CD4-positive, alpha-beta T cell (primary cell): ENCODE results near the gene SECTM1. TPM values are rescaled to one million over a fixed set of nuclear protein-coding genes. Genes with fewer than 3 reads are reported as not detected.

Source experiments
- ATAC-seq: fragments of 200-7000 bp; cut with Tn5 transposase; one replicate; pipeline ENCODE4 v1.10.0; 2022; ENCODE audit warnings: mild to moderate bottlenecking; ENCODE audit not compliant: poor library complexity
- CTCF ChIA-PET: fragments of 350-600 bp; sonication (Branson Sonifier 250); formaldehyde crosslinking; loops from one replicate; lab custom pipeline; 2021; ENCODE audit warnings: antibody characterized with exemption, inconsistent platforms; lab: Charles Lee
- POLR2A ChIA-PET: fragments of 350-600 bp; sonication (Branson Sonifier 250); formaldehyde crosslinking; loops from one replicate; lab custom pipeline; 2021; ENCODE audit warnings: antibody characterized with exemption, inconsistent platforms; lab: Charles Lee
- DNase-seq, 14 experiments: peaks; one replicate each; pipeline ENCODE4 v3.0.0-alpha.2; 2013 to 2020; ENCODE audit warnings: mixed read lengths in 2 of 14
- H3K27ac ChIP-seq, 2 donors: one replicate each; pipeline versions ENCODE4 v1.5.1 to v1.7.0; 2013; ENCODE audit warnings: low read length in 2 of 2, low read depth in 1 of 2, mild to moderate bottlenecking in 1 of 2
- H3K27me3 ChIP-seq, 2 experiments: 1 replicate in 1 of 2; 2 replicates in 1 of 2; pipeline versions ENCODE4 v1.6.1 to v1.7.0; 2013; ENCODE audit warnings: low read length in 2 of 2, control low read depth in 1 of 2, mild to moderate bottlenecking in 1 of 2, moderate library complexity in 1 of 2; ENCODE audit not compliant: insufficient read depth in 2 of 2, control insufficient read depth in 1 of 2
- H3K36me3 ChIP-seq: one replicate; pipeline ENCODE4 v1.6.1; 2013; ENCODE audit warnings: low read length, control low read depth; ENCODE audit not compliant: insufficient read depth
- H3K4me1 ChIP-seq: one replicate; pipeline ENCODE4 v1.6.1; 2013; ENCODE audit warnings: low read length, control low read depth; ENCODE audit not compliant: insufficient read depth
- H3K4me3 ChIP-seq: one replicate; pipeline ENCODE4 v1.5.1; 2013; ENCODE audit warnings: mild to moderate bottlenecking, low read length, moderate library complexity
- H3K9me3 ChIP-seq, 2 experiments: 1 replicate in 1 of 2; 2 replicates in 1 of 2; pipeline versions ENCODE4 v1.6.1 to v1.7.0; 2013; ENCODE audit warnings: low read length in 2 of 2, mild to moderate bottlenecking in 2 of 2, control low read depth in 1 of 2, moderate library complexity in 1 of 2; ENCODE audit not compliant: control insufficient read depth in 1 of 2, insufficient read depth in 1 of 2
- H3K27ac Mint-ChIP-seq: one replicate; pipeline ENCODE4 v1.8.0; 2020; ENCODE audit warnings: mixed read lengths
- H3K27me3 Mint-ChIP-seq: one replicate; pipeline ENCODE4 v1.8.0; 2021; ENCODE audit warnings: mixed read lengths
- H3K36me3 Mint-ChIP-seq: one replicate; pipeline ENCODE4 v1.8.0; 2021; ENCODE audit warnings: low read depth, mixed read lengths
- H3K4me1 Mint-ChIP-seq: one replicate; pipeline ENCODE4 v1.8.0; 2021; ENCODE audit warnings: low read depth, mixed read lengths
- H3K4me3 Mint-ChIP-seq: one replicate; pipeline ENCODE4 v1.8.0; 2020; ENCODE audit warnings: mild to moderate bottlenecking, mixed read lengths
- H3K9me3 Mint-ChIP-seq: one replicate; pipeline ENCODE4 v1.8.0; 2020; ENCODE audit warnings: mixed read lengths
- intact Hi-C, 2 experiments: fragments of 100-400 bp; cut with DNase I in 1 of 2; cut with micrococcal nuclease in 1 of 2; formaldehyde crosslinking; loops; one replicate each; pipeline versions ENCODE4 v1.15.1 to v1.9.0; 2023 to 2025; cut with DNase I, micrococcal nuclease
- total RNA-seq, 174 experiments: library from RNA in 2 of 174; stranded (reverse) in 2 of 174; gene quantifications; one replicate each; pipeline ENCODE4 v1.2.3 and lab custom pipeline; 2021 to 2026
- TF ChIP-seq, protein P1 (sequence below): fragments of 200-600 bp; IDR thresholded peaks from one replicate; pipeline ENCODE4 v1.8.0; 2022; ENCODE audit warnings: antibody characterized with exemption, mild to moderate bottlenecking

SECTM1 gene
- total RNA-seq, 2 experiments from 2014 or later = 2.1 to 3.1 TPM

DNA sequence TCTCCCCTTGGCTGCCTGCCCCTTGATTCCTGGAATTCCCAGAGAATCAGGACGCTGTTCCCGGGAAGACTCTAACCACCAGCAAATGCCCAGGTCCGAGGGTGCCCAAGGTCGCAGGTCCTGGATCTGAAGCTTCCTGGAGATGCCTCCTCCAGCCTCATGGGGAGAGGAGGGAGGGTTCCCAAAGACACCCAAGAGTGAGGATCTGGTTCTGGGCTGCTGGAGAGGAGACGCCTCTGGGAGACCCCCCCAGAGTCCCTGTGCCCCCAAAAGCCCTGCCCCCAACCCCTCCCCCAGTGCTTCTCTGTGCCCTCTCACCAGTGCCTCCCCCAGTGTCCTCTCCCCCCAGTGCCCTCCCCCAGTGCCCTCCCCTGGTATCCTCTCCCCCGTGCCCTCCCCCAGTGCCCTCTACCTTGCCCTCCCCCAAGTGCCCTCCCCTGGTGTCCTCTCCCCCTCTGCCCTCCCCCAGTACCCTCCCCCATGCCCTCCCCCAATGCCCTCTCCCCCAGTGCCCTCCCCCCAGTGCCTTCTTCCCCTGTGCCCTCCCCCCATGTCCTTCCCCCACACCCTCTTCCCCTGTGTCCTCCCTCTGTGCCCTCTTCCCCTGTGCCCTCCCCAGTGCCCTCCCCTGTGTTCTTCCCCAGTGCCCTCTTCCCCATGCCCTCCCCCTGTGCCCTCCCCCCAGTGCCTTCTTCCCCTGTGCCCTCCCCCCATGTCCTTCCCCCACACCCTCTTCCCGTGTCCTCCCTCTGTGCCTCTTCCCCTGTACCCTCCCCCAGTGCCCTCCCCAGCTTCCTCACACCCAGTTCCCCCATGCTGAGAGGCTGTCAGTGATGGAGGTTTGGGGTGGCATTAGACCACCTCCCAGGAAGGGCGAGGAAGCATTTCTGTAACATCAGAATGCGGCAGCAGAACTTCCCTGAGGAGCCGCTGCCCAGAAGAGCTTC, 6.3 kb upstream of the SECTM1 start:
- no peak overlapping the region for H3K27ac ChIP-seq
- H3K4me1 ChIP-seq = peaks cover 5% of the 10 kb centered on the region
- H3K9me3 ChIP-seq = no peaks in the 10 kb centered on the region
- DNase-seq (no peak), ATAC-seq (no peak)
- H3K4me3 ChIP-seq = no peak overlapping the region
- H3K27me3 ChIP-seq = no peaks in the 10 kb centered on the region
- no peaks in the 10 kb centered on the region for H3K36me3 ChIP-seq
- TF ChIP-seq, protein P1, sequence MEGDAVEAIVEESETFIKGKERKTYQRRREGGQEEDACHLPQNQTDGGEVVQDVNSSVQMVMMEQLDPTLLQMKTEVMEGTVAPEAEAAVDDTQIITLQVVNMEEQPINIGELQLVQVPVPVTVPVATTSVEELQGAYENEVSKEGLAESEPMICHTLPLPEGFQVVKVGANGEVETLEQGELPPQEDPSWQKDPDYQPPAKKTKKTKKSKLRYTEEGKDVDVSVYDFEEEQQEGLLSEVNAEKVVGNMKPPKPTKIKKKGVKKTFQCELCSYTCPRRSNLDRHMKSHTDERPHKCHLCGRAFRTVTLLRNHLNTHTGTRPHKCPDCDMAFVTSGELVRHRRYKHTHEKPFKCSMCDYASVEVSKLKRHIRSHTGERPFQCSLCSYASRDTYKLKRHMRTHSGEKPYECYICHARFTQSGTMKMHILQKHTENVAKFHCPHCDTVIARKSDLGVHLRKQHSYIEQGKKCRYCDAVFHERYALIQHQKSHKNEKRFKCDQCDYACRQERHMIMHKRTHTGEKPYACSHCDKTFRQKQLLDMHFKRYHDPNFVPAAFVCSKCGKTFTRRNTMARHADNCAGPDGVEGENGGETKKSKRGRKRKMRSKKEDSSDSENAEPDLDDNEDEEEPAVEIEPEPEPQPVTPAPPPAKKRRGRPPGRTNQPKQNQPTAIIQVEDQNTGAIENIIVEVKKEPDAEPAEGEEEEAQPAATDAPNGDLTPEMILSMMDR = no peak
- Mint-ChIP-seq H3K4me3 (no peak overlapping the region), H3K4me1 (peaks cover 6% of the 10 kb centered on the region), H3K9me3 (no peaks in the 10 kb centered on the region), H3K27ac (no peak overlapping the region), H3K27me3 (peaks cover 2% of the 10 kb centered on the region), H3K36me3 (no peaks in the 10 kb centered on the region)
- CTCF ChIA-PET = no interaction called here
- POLR2A ChIA-PET = no interaction called here
- intact Hi-C loops = loop anchor here in 1 of 2 experiments (5.0 kb wide), 1 partner anchor 43 kb away; no protein-coding TSS in a partner anchor

DNA sequence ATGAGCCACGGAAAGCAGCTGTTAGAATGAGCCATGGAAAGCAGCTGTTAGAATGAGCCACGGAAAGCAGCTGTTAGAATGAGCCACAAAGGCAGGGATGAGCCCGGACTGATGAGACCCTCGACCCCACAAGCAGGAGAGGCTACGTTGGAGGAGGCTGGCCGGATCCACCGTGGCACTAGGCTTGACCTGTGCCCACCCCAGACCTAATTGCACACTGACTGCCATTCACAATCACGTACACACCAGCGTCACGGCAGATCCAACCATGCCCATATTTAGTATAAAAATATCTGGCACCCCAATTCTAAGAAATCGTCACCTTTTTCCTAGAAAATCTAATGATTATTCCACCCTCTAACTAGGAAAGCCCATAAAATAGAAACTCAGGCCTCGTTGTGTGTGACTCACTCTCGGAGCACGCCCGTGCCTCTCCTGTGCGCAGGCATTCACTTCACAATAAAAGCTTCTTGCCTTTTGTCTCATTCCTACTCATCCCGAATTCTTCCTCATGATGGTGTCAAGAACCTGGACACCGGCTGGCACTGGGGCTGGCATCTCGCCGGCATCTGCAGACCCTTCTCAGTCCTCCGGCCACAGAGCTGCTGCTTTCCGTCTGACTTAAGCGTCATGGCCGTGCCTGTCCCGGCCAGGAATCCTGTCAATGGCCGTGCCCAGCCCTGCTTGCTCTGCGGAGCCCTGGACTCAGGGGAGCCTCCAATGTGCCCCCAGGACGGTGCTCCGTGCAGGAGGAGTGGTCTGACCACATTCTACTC, 5.5 kb upstream of the SECTM1 start:
- Mint-ChIP-seq H3K27ac (no peak overlapping the region), H3K4me1 (peaks cover 7% of the 10 kb centered on the region), H3K4me3 (no peak overlapping the region), H3K9me3 (no peaks in the 10 kb centered on the region), H3K27me3 (peaks cover 4% of the 10 kb centered on the region), H3K36me3 (no peaks in the 10 kb centered on the region)
- no peak for ATAC-seq
- ChIA-PET CTCF (interaction anchor here (1.5 kb wide), 1 partner anchor 18 kb away, joined by 5 read pairs; no protein-coding TSS in a partner anchor), POLR2A (no interaction called here)
- Histone ChIP-seq H3K4me3 (no peak overlapping the region), H3K36me3 (no peaks in the 10 kb centered on the region), H3K4me1 (peaks cover 14% of the 10 kb centered on the region), H3K9me3 (no peaks in the 10 kb centered on the region), H3K27ac (no peak overlapping the region), H3K27me3 (peaks cover 0 to 5% of the 10 kb centered on the region in 2 experiments)
- TF ChIP-seq, protein P1 = no peak
- intact Hi-C loops = loop anchor here in 1 of 2 experiments (5.0 kb wide), 1 partner anchor 42 kb away; no protein-coding TSS in a partner anchor
- DNase-seq = no peak
